ENCODE results near the gene OR1I1. TPM values are rescaled to one million over a fixed set of nuclear protein-coding genes. Genes with fewer than 3 reads are reported as not detected.

OR1I1 gene
- total RNA-seq: not detected in 2 replicates

GRCh38 chr19:15081911-15082310, at the start of gene OR1I1:
OR1I1 (plus strand) TSS chr19:15082211; CDS start chr19:15087066, 4,855 bp downstream.

GRCh38 chr19:15048885-15049541, 33.0 kb upstream of the OR1I1 start, which contains the start of gene CASP14:
CASP14 (plus strand) TSS chr19:15049480; CDS start chr19:15052252, 2,772 bp downstream.

GRCh38 chr19:15107061-15108010, 25.3 kb downstream of the OR1I1 start, which contains the start of gene SYDE1:
SYDE1 (plus strand) TSS chr19:15107401; CDS start chr19:15107434, 33 bp downstream.

Other genes with a start within 250 kb of the OR1I1 start
- not detected in 2 replicates for gene OR7A5, start 247.0 kb upstream of the OR1I1 start, total RNA-seq
- gene OR7C1, start 247.0 kb upstream of the OR1I1 start, total RNA-seq: not detected in 2 replicates
- not detected in 2 replicates for gene OR7A10, start 233.3 kb upstream of the OR1I1 start, total RNA-seq
- not detected in 2 replicates for gene OR7A17, start 196.1 kb upstream of the OR1I1 start, total RNA-seq
- gene OR7C2, start 140.7 kb upstream of the OR1I1 start, total RNA-seq: not detected in 2 replicates
- not detected in 2 replicates for gene SLC1A6, start 102.3 kb upstream of the OR1I1 start, total RNA-seq
- not detected in 2 replicates for gene CASP14, start 32.7 kb upstream of the OR1I1 start, total RNA-seq
- 23.5 and 30.1 TPM in 2 replicates for gene SYDE1, start 25.2 kb downstream of the OR1I1 start, total RNA-seq
- gene NOTCH3, start 118.8 kb downstream of the OR1I1 start, total RNA-seq: 25.0 and 62.4 TPM in 2 replicates
- under 0.01 TPM in 1 of 2 replicates, not detected in the other for gene EPHX3, start 150.2 kb downstream of the OR1I1 start, total RNA-seq